Measurements from ENCODE around the gene CDHR1. TPM values are rescaled to one million over a fixed set of nuclear protein-coding genes. Genes with fewer than 3 reads are reported as not detected.

Gene CDHR1
- total RNA-seq, 2 experiments from 2014 or later: 1.8 to 2.4 TPM

- H3K27me3 Mint-ChIP-seq: peaks cover 10% of the 10 kb centered on the region
- ChIA-PET POLR2A (interaction anchor here (1.8 kb wide), 1 partner anchor 57 kb away, joined by 6 read pairs; the partner anchor contains the start of gene GHITM), CTCF (no interaction called here)
- H3K9me3 Mint-ChIP-seq: no peaks in the 10 kb centered on the region
- H3K4me3 Mint-ChIP-seq: no peak overlapping the region
- no peak for DNase-seq
- peaks cover 5% of the 10 kb centered on the region for H3K4me1 Mint-ChIP-seq (ENCODE audit: low read depth)
- H3K27ac Mint-ChIP-seq: no peak overlapping the region
- H3K36me3 Mint-ChIP-seq (ENCODE audit: low read depth): no peaks in the 10 kb centered on the region
- no peak for ATAC-seq
- intact Hi-C loops (cut with micrococcal nuclease): no loop called here
- no peak for TF ChIP-seq CTCF (IDR thresholded peaks at IDR 0.05)
These were observed 1.7 kb downstream of the CDHR1 start for GRCh38 chr10:84196083-84196482.

- Mint-ChIP-seq H3K4me1 (ENCODE audit: low read depth) (no peaks in the 10 kb centered on the region), H3K27me3 (peaks cover 10% of the 10 kb centered on the region), H3K4me3 (no peak overlapping the region), H3K9me3 (no peaks in the 10 kb centered on the region), H3K36me3 (ENCODE audit: low read depth) (no peaks in the 10 kb centered on the region), H3K27ac (no peak overlapping the region)
- ChIA-PET POLR2A (interaction anchor here (1.8 kb wide), 1 partner anchor 58 kb away, joined by 6 read pairs; the partner anchor contains the start of gene GHITM), CTCF (interaction anchor here (1.7 kb wide), 1 partner anchor 48 kb away, joined by 4 read pairs; no protein-coding TSS in a partner anchor)
- TF ChIP-seq CTCF (IDR thresholded peaks at IDR 0.05): no peak
- intact Hi-C loops (cut with micrococcal nuclease): no loop called here
- ATAC-seq (no peak), DNase-seq (no peak)
These were observed 2.6 kb downstream of the CDHR1 start for GRCh38 chr10:84196941-84197340.

GRCh38 chr10:84197643-84198042 is 3.3 kb downstream of the CDHR1 start:
- H3K9me3 Mint-ChIP-seq: no peaks in the 10 kb centered on the region
- no peak for TF ChIP-seq CTCF (IDR thresholded peaks at IDR 0.05)
- no peaks in the 10 kb centered on the region for H3K36me3 Mint-ChIP-seq (ENCODE audit: low read depth)
- no peaks in the 10 kb centered on the region for H3K4me1 Mint-ChIP-seq (ENCODE audit: low read depth)
- H3K27ac Mint-ChIP-seq: no peak overlapping the region
- ChIA-PET POLR2A (interaction anchor here (1.8 kb wide), 1 partner anchor 59 kb away, joined by 6 read pairs; the partner anchor contains the start of gene GHITM), CTCF (interaction anchor here (1.3 to 1.7 kb wide), 3 partner anchors 41 to 50 kb away, joined by 4 read pairs; no protein-coding TSS in a partner anchor)
- no peak overlapping the region for H3K4me3 Mint-ChIP-seq
- no peak for DNase-seq
- no peak for ATAC-seq
- intact Hi-C loops (cut with micrococcal nuclease): no loop called here
- peaks cover 10% of the 10 kb centered on the region for H3K27me3 Mint-ChIP-seq

DNA sequence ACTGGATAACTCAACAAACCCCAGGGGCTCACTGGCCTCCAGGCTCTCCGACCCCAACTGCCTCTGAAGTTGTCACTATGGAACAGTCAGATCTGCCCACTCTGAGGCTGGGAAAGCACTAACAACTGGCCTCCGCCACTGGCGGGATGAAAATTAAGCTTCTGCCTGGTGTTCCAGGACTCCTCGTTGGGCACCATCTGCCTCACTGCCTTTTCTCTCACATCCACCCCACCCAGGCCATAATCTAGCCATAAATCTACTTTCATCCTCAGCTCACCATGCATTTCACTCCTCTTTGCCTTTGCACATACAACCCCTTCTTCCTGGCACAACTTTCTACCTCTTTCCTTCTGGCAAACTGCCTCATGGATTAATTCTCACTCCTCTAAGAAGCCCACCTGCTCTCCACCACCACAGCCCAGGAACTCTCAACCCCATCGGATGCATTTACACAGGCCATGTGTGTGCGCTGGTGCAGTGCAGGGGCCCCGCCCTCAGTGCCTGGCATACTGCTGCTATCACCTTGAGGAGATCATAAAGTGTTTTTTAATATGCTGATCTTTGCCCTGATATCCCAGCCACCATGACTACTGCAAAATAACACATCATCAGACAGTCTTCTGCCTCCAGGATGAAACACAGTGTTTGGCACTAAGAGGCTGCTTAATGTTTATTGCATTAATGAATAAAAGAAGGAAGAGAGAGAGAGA is 4.0 kb downstream of the CDHR1 start:
- no peak overlapping the region for H3K4me3 Mint-ChIP-seq
- POLR2A ChIA-PET: no interaction called here
- H3K4me1 Mint-ChIP-seq (ENCODE audit: low read depth): no peaks in the 10 kb centered on the region
- no peak for TF ChIP-seq CTCF (IDR thresholded peaks at IDR 0.05)
- no peaks in the 10 kb centered on the region for H3K36me3 Mint-ChIP-seq (ENCODE audit: low read depth)
- DNase-seq (no peak), ATAC-seq (no peak)
- no peak overlapping the region for H3K27ac Mint-ChIP-seq
- H3K27me3 Mint-ChIP-seq: peaks cover 8% of the 10 kb centered on the region
- CTCF ChIA-PET: interaction anchor here (1.3 to 1.7 kb wide), 3 partner anchors 42 to 50 kb away, joined by 4 read pairs; no protein-coding TSS in a partner anchor
- no peaks in the 10 kb centered on the region for H3K9me3 Mint-ChIP-seq
- intact Hi-C loops (cut with micrococcal nuclease): no loop called here

GRCh38 chr10:84200537-84201243 is 6.4 kb downstream of the CDHR1 start:
- intact Hi-C loops (cut with micrococcal nuclease): loop anchor here (5.0 kb wide), 1 partner anchor 43 kb away; no protein-coding TSS in a partner anchor
- DNase-seq (no peak), ATAC-seq (no peak)
- Mint-ChIP-seq H3K4me3 (no peak overlapping the region), H3K27me3 (peaks cover 4% of the 10 kb centered on the region), H3K9me3 (no peaks in the 10 kb centered on the region), H3K4me1 (ENCODE audit: low read depth) (no peaks in the 10 kb centered on the region), H3K36me3 (ENCODE audit: low read depth) (no peaks in the 10 kb centered on the region), H3K27ac (no peak overlapping the region)
- ChIA-PET POLR2A (no interaction called here), CTCF (interaction anchor here (0.6 to 0.7 kb wide), 2 partner anchors 52 to 327 kb away, joined by 4 read pairs; no protein-coding TSS in a partner anchor)
- no peak for TF ChIP-seq CTCF (IDR thresholded peaks at IDR 0.05)

Data from activated CD8-positive, alpha-beta T cell treated with anti-CD3 and anti-CD28 coated beads for 36 hours (primary cell).